GM12878 (cell line): ENCODE data around the gene PAX3. TPM values are rescaled to one million over a fixed set of nuclear protein-coding genes. Genes with fewer than 3 reads are reported as not detected.

Experiments used
- ATAC-seq: fragments of 200-7000 bp; cut with Tn5 transposase; 3 replicates; pipeline ENCODE4 v1.9.1; 2020; ENCODE audit warnings: mild to moderate bottlenecking, moderate library complexity
- BruUV-seq: library from RNA; stranded (reverse); fragments of 400-500 nt; replicated peaks from 2 replicates; lab custom pipeline; 2021; lab: Mats Ljungman, UMichigan
- CTCF ChIA-PET: fragments of 300-600 bp; sonication (Branson Sonifier 250); formaldehyde crosslinking; extraction: SDS; loops from one replicate; lab custom pipeline; 2021; ENCODE audit warnings: inconsistent platforms; lab: Yijun Ruan, JAX
- POLR2A ChIA-PET: fragments of 350-600 bp; formaldehyde crosslinking; extraction: SDS; loops from one replicate; lab custom pipeline; 2021; ENCODE audit warnings: inconsistent platforms; lab: Charles Lee
- RAD21 ChIA-PET: fragments of 300-600 bp; sonication (Branson Sonifier 250); formaldehyde crosslinking; loops from one replicate; lab custom pipeline; 2023; ENCODE audit warnings: antibody characterized with exemption; ENCODE audit not compliant: unreplicated experiment; lab: Charles Lee
- SMC1A ChIA-PET: fragments of 300-600 bp; sonication (Branson Sonifier 250); formaldehyde crosslinking; loops from one replicate; lab custom pipeline; 2023; ENCODE audit not compliant: unreplicated experiment, uncharacterized antibody; lab: Charles Lee
- DNase-seq: peaks from one replicate; pipeline ENCODE4 v3.0.0-alpha.2; 2011; ENCODE audit warnings: low read depth, low spot score
- FAIRE-seq: peaks from 3 replicates; lab custom pipeline; 2011; peaks lifted over from hg19 to GRCh38; lab: Jason Lieb, UNC
- H2AFZ ChIP-seq: 2 replicates; pipeline ENCODE4 v1.6.0; 2011; ENCODE audit warnings: low read depth, low read length, control low read depth; ENCODE audit not compliant: control insufficient read depth
- H3K27ac ChIP-seq: 2 replicates; pipeline ENCODE4 v1.5.1; 2011; ENCODE audit warnings: control low read depth; ENCODE audit not compliant: control insufficient read depth, insufficient read depth
- H3K27me3 ChIP-seq, 2 experiments: replicated peaks in 1 of 2; 2 replicates each; pipeline versions ENCODE4 v1.6.0 to v1.6.1; 2011; ENCODE audit warnings: low read length in 1 of 2; ENCODE audit not compliant: control insufficient read depth in 2 of 2, insufficient read depth in 2 of 2
- H3K36me3 ChIP-seq, 2 experiments: 2 replicates each; pipeline ENCODE4 v1.5.1; 2011; ENCODE audit warnings: low read length in 1 of 2; ENCODE audit not compliant: control insufficient read depth in 2 of 2, insufficient read depth in 2 of 2
- H3K4me1 ChIP-seq: 2 replicates; pipeline ENCODE4 v1.6.1; 2011; ENCODE audit warnings: mild to moderate bottlenecking, low read length, moderate library complexity, mixed read lengths; ENCODE audit not compliant: control insufficient read depth, insufficient read depth
- H3K4me2 ChIP-seq: 2 replicates; pipeline ENCODE4 v1.6.0; 2011; ENCODE audit warnings: control low read depth; ENCODE audit not compliant: control insufficient read depth, insufficient read depth
- H3K4me3 ChIP-seq: fragments of 200-600 bp; sonication (generic); 2 replicates; pipeline ENCODE4 v1.5.1; 2016
- H3K79me2 ChIP-seq: 2 replicates; pipeline ENCODE4 v1.6.0; 2011; ENCODE audit warnings: low read length; ENCODE audit not compliant: control insufficient read depth, insufficient read depth
- H3K9ac ChIP-seq: 2 replicates; pipeline ENCODE4 v1.8.0; 2011; ENCODE audit warnings: low read length, control low read depth, mixed read lengths; ENCODE audit not compliant: control insufficient read depth, insufficient read depth
- H3K9me3 ChIP-seq: replicated peaks from 3 replicates; pipeline ENCODE4 v1.5.1; 2011; ENCODE audit warnings: mild to moderate bottlenecking, low read length; ENCODE audit not compliant: control insufficient read depth, insufficient read depth
- H4K20me1 ChIP-seq: 2 replicates; pipeline ENCODE4 v1.6.0; 2011; ENCODE audit not compliant: control insufficient read depth, insufficient read depth
- CHD4 ChIP-seq: fragments of 200-600 bp; sonication (generic); IDR thresholded peaks from 2 replicates; pipeline ENCODE4 v1.6.1; 2016; ENCODE audit warnings: mild to moderate bottlenecking
- ESRRA ChIP-seq: IDR thresholded peaks from 2 replicates; pipeline ENCODE4 v1.6.1; 2012; ENCODE audit warnings: mild to moderate bottlenecking, low read length, improper control_type of control experiment
- IRF4 ChIP-seq: IDR thresholded peaks from 2 replicates; pipeline ENCODE4 v1.6.1; 2011; ENCODE audit warnings: low read depth, low read length
- NFXL1 ChIP-seq: fragments of 450-650 bp; IDR thresholded peaks from 2 replicates; pipeline ENCODE4 v1.6.1; 2017; ENCODE audit warnings: antibody characterized with exemption, mild to moderate bottlenecking, borderline replicate concordance
- RAD51 ChIP-seq: fragments of 450-650 bp; IDR thresholded peaks from 2 replicates; pipeline ENCODE4 v1.6.1; 2016; ENCODE audit warnings: moderate library complexity, mild to moderate bottlenecking, inconsistent platforms
- SKIL ChIP-seq: fragments of 450-650 bp; IDR thresholded peaks from 2 replicates; pipeline ENCODE4 v1.6.1; 2017; ENCODE audit warnings: mild to moderate bottlenecking, low read depth, inconsistent platforms; ENCODE audit not compliant: poor library complexity, severe bottlenecking
- SMC3 ChIP-seq: IDR thresholded peaks from 2 replicates; pipeline ENCODE4 v1.6.1; 2011; ENCODE audit warnings: low read length, improper control_type of control experiment, borderline replicate concordance
- SP1 ChIP-seq: IDR thresholded peaks from one replicate; pipeline ENCODE4 v1.6.1; 2011; ENCODE audit warnings: low read depth, low read length
- YBX1 ChIP-seq: fragments of 450-650 bp; IDR thresholded peaks from 2 replicates; pipeline ENCODE4 v1.6.1; 2016; ENCODE audit warnings: antibody characterized with exemption
- ZNF622 ChIP-seq: fragments of 450-650 bp; IDR thresholded peaks from 2 replicates; pipeline ENCODE4 v1.6.1; 2017; ENCODE audit warnings: mild to moderate bottlenecking, inconsistent platforms
- ZZZ3 ChIP-seq: IDR thresholded peaks from 2 replicates; pipeline ENCODE4 v1.6.1; 2011; ENCODE audit warnings: low read depth; ENCODE audit not compliant: control insufficient read depth, insufficient read length
- WGBS: methylation state at CpG from one replicate; pipeline ENCODE4 v1.1.6; 2016; ENCODE audit warnings: low lambda C conversion rate; ENCODE audit not compliant: insufficient replicate concordance, insufficient coverage; ENCODE audit errors: missing lambda C conversion rate; 5-methylcytosine and 5-hydroxymethylcytosine counted together
- in situ Hi-C: fragments of 300-500 bp; cut with MboI; formaldehyde crosslinking; loops from 9 replicates; pipeline ENCODE4 v1.14.3; 2018; ENCODE audit warnings: mixed read lengths
- intact Hi-C: fragments of 100-400 bp; cut with micrococcal nuclease; formaldehyde crosslinking; loops from one replicate; pipeline ENCODE4 v1.14.2; 2022; ENCODE audit not compliant: unreplicated experiment
- polyA plus RNA-seq, 11 experiments: library from polyadenylated mRNA; depleted of rRNA in 4 of 11; unstranded in 6 of 11; stranded (reverse) in 5 of 11; fragments of >200 nt; fragmentation: Nextera tagmentation in 4 of 11; fragmentation: Illumina TruSeq in 1 of 11; extraction: Ambion mirVana in 4 of 11; extraction: Trizol in 1 of 11; gene quantifications; 1 replicate in 1 of 11; 2 replicates in 10 of 11; pipeline versions ENCODE4 v1.2.1 to v1.2.3, GENCODE V29; 2011 to 2016; ENCODE audit warnings: inconsistent platforms in 2 of 11, missing spikeins in 2 of 11, low read depth in 1 of 11
- total RNA-seq, 4 experiments: library from RNA; depleted of rRNA in 3 of 4; stranded (reverse); fragments of >200 nt in 3 of 4; fragmentation: Illumina TruSeq in 1 of 4; extraction: Trizol in 1 of 4; gene quantifications; 2 replicates each; pipeline versions ENCODE4 v1.2.1 to v1.2.3, GENCODE V29; 2013 to 2021
- TF ChIP-seq, protein P1 (sequence below), 3 experiments: IDR thresholded peaks in 2 of 3; conservative IDR thresholded peaks in 1 of 3; 2 replicates each; pipeline ENCODE4 v1.5.1; 2011; ENCODE audit warnings: low read depth in 3 of 3, low read length in 3 of 3, mild to moderate bottlenecking in 3 of 3, control low read depth in 2 of 3, moderate library complexity in 2 of 3, inconsistent platforms in 1 of 3, mixed read lengths in 1 of 3; ENCODE audit not compliant: control insufficient read depth in 2 of 3, insufficient read depth in 1 of 3; ENCODE audit errors: extremely low read depth in 1 of 3

PAX3 gene
- total and polyA plus RNA-seq, 10 of the 15 experiments (the other 5 are each of a cell fraction or from before 2014, with no cell fraction given), result not detected

DNA sequence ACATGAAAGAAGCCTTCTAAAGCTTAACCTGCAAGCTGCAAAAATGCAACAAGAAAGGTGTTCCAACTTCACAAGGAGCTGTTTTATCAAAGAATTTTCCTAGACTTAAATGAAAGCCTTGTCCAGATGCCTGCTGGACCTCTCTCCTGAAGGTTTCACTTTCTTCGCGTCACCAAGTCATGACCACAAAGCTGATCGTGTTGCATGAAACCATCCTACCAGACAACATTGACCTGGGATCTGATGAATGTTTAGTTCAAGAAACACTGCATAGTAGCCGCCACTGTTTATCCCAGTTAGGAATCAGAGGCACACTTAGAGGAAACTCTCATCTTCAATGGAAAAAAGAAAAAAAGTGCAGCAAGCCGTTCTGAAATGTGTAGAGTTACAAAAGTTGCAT, 26.9 kb downstream of the PAX3 start:
- Histone ChIP-seq H3K79me2 (no peaks in the 10 kb centered on the region), H3K4me2 (no peak overlapping the region), H3K36me3 (no peaks in the 10 kb centered on the region), H3K4me1 (no peaks in the 10 kb centered on the region), H4K20me1 (no peaks in the 10 kb centered on the region), H3K27ac (no peak overlapping the region), H3K27me3 (0 out of 4 replicates have a peak, but pooled peaks cover 0 to 2% of the 10 kb centered on the region in 2 experiments), H3K9me3 (no peaks in the 10 kb centered on the region), H3K4me3 (no peak overlapping the region), H2AFZ (no peak overlapping the region), H3K9ac (no peak overlapping the region)
- DNase-seq (no peak), ATAC-seq (no peak), FAIRE-seq (no peak)
- ChIA-PET CTCF (no interaction called here), SMC1A (no interaction called here), RAD21 (no interaction called here), POLR2A (no interaction called here)
- in situ Hi-C loops, result no loop called here
- 43% methylated on average over 5 of the region's 5 CpGs for WGBS
- no TSS peak for BruUV-seq
- no peak for TF ChIP-seq ZNF622
- TF ChIP-seq IRF4, result no peak
- no peak for TF ChIP-seq SMC3
- no peak for TF ChIP-seq NFXL1
- no peak for TF ChIP-seq SKIL
- no peak for TF ChIP-seq CHD4
- no peak for TF ChIP-seq RAD51
- no peak for TF ChIP-seq ESRRA
- TF ChIP-seq, protein P1, sequence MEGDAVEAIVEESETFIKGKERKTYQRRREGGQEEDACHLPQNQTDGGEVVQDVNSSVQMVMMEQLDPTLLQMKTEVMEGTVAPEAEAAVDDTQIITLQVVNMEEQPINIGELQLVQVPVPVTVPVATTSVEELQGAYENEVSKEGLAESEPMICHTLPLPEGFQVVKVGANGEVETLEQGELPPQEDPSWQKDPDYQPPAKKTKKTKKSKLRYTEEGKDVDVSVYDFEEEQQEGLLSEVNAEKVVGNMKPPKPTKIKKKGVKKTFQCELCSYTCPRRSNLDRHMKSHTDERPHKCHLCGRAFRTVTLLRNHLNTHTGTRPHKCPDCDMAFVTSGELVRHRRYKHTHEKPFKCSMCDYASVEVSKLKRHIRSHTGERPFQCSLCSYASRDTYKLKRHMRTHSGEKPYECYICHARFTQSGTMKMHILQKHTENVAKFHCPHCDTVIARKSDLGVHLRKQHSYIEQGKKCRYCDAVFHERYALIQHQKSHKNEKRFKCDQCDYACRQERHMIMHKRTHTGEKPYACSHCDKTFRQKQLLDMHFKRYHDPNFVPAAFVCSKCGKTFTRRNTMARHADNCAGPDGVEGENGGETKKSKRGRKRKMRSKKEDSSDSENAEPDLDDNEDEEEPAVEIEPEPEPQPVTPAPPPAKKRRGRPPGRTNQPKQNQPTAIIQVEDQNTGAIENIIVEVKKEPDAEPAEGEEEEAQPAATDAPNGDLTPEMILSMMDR (IDR thresholded peaks at IDR 0.05 in 2 of 3, conservative IDR thresholded peaks at IDR 0.05 in 1 of 3; ENCODE audit: control insufficient read depth in 2 of 3, extremely low read depth in 1 of 3, insufficient read depth in 1 of 3, low read depth in 3 of 3, low read length in 3 of 3), result no peak
- no peak for TF ChIP-seq YBX1
- no peak for TF ChIP-seq ZZZ3
- TF ChIP-seq SP1, result no peak
- intact Hi-C loops, result no loop called here
